Thyroid gland (tissue), 4 donors: ENCODE data around the gene PDXK.

ENCODE experiments used
- CTCF ChIP-seq, 6 experiments: fragments of 200-600 bp in 3 of 6; fragments of 450-650 bp in 3 of 6; sonication (generic) in 3 of 6; IDR thresholded peaks; one replicate each; pipeline ENCODE4 v1.5.1; 2016 to 2019; ENCODE audit warnings: antibody characterized with exemption in 6 of 6, mild to moderate bottlenecking in 2 of 6, inconsistent platforms in 1 of 6, moderate library complexity in 1 of 6
- POLR2A ChIP-seq, 2 donors: fragments of 450-650 bp; IDR thresholded peaks; one replicate each; pipeline ENCODE4 v1.6.1; 2017; ENCODE audit warnings: antibody characterized with exemption in 2 of 2, mild to moderate bottlenecking in 2 of 2, moderate library complexity in 1 of 2

GRCh38 chr21:43774163-43774562, 55.2 kb downstream of the PDXK start:
- TF ChIP-seq CTCF (IDR thresholded peaks at IDR 0.05) (no peak), POLR2A (IDR thresholded peaks at IDR 0.05) (no peak)
